Endothelial cell (in vitro differentiated cells): ENCODE measurements around the gene ADAMTS16. TPM values are rescaled to one million over a fixed set of nuclear protein-coding genes. Genes with fewer than 3 reads are reported as not detected.

Experiments
- DNase-seq: peaks from one replicate; pipeline ENCODE4 v3.0.0; 2021; ENCODE audit warnings: low spot score
- H3K27ac Mint-ChIP-seq: one replicate; pipeline ENCODE4 v1.8.0; 2021; ENCODE audit warnings: mixed read lengths, inconsistent platforms; ENCODE audit not compliant: unreplicated experiment
- H3K27me3 Mint-ChIP-seq: one replicate; pipeline ENCODE4 v1.8.0; 2021; ENCODE audit warnings: mild to moderate bottlenecking, moderate library complexity, mixed read lengths, inconsistent platforms; ENCODE audit not compliant: unreplicated experiment
- H3K36me3 Mint-ChIP-seq: one replicate; pipeline ENCODE4 v1.8.0; 2021; ENCODE audit warnings: mild to moderate bottlenecking, low read depth, mixed read lengths, inconsistent platforms; ENCODE audit not compliant: unreplicated experiment
- H3K4me1 Mint-ChIP-seq: one replicate; pipeline ENCODE4 v1.8.0; 2021; ENCODE audit warnings: mild to moderate bottlenecking, mixed read lengths, inconsistent platforms; ENCODE audit not compliant: unreplicated experiment
- H3K4me3 Mint-ChIP-seq: one replicate; pipeline ENCODE4 v1.8.0; 2021; ENCODE audit warnings: mild to moderate bottlenecking, mixed read lengths, inconsistent platforms; ENCODE audit not compliant: unreplicated experiment
- H3K9me3 Mint-ChIP-seq: one replicate; pipeline ENCODE4 v1.8.0; 2021; ENCODE audit warnings: mixed read lengths, inconsistent platforms; ENCODE audit not compliant: unreplicated experiment
- CTCF ChIP-seq: fragments of 200-600 bp; sonication (generic); IDR thresholded peaks from one replicate; pipeline ENCODE4 v1.5.0; 2021; ENCODE audit warnings: antibody characterized with exemption; ENCODE audit not compliant: unreplicated experiment
- total RNA-seq: library from RNA; stranded (reverse); fragmentation: NEBNext Ultra II Directional; extraction: Animal tissue kit (Norgen Biotek cat#: 25700); gene quantifications from one replicate; pipeline ENCODE4 v1.2.1, GENCODE V29; 2021; ENCODE audit not compliant: unreplicated experiment

ADAMTS16 gene
- total RNA-seq, 1 donor from 2014 or later: 27.8 TPM

GRCh38 chr5:5141625-5142525 is 1.7 kb downstream of the ADAMTS16 start:
- peak; percentile 52 for DNase-seq
- peaks cover 13% of the 10 kb centered on the region for H3K27me3 Mint-ChIP-seq
- TF ChIP-seq CTCF: peak; percentile 93
- no peaks in the 10 kb centered on the region for H3K9me3 Mint-ChIP-seq
- H3K27ac Mint-ChIP-seq: peak overlapping the region; percentile 85
- H3K36me3 Mint-ChIP-seq: no peaks in the 10 kb centered on the region
- H3K4me3 Mint-ChIP-seq: peak overlapping the region; percentile 90
- H3K4me1 Mint-ChIP-seq: peaks cover 12% of the 10 kb centered on the region

- H3K27ac Mint-ChIP-seq: no peak overlapping the region
Observed at GRCh38 chr5:5144441-5144840, 4.3 kb downstream of the ADAMTS16 start.

GRCh38 chr5:5145651-5146529 is 5.8 kb downstream of the ADAMTS16 start:
- TF ChIP-seq CTCF: no peak
- Mint-ChIP-seq H3K27ac (no peak overlapping the region), H3K4me1 (peaks cover 5% of the 10 kb centered on the region), H3K4me3 (no peak overlapping the region), H3K9me3 (no peaks in the 10 kb centered on the region), H3K36me3 (peaks cover 3% of the 10 kb centered on the region), H3K27me3 (peaks cover 3% of the 10 kb centered on the region)
- DNase-seq: no peak

More at GRCh38 chr5:5144441-5144840, 4.3 kb downstream of the ADAMTS16 start:
- no peak for DNase-seq
- Mint-ChIP-seq H3K4me3 (no peak overlapping the region), H3K36me3 (no peaks in the 10 kb centered on the region), H3K27me3 (peaks cover 5% of the 10 kb centered on the region), H3K4me1 (peaks cover 8% of the 10 kb centered on the region), H3K9me3 (no peaks in the 10 kb centered on the region)
- no peak for TF ChIP-seq CTCF

GRCh38 chr5:5146530-5147160 is 6.5 kb downstream of the ADAMTS16 start:
- no peak for TF ChIP-seq CTCF
- no peaks in the 10 kb centered on the region for H3K27me3 Mint-ChIP-seq
- H3K27ac Mint-ChIP-seq: no peak overlapping the region
- no peak for DNase-seq
- H3K9me3 Mint-ChIP-seq: no peaks in the 10 kb centered on the region
- H3K4me3 Mint-ChIP-seq: no peak overlapping the region
- H3K36me3 Mint-ChIP-seq: peaks cover 5% of the 10 kb centered on the region
- H3K4me1 Mint-ChIP-seq: no peaks in the 10 kb centered on the region
